Activated naive CD8-positive, alpha-beta T cell treated with anti-CD3 and anti-CD28 coated beads, Interleukin-2, amount 50 U/mL, for 24 hours (primary cell): ENCODE measurements around the gene DUSP7.
"Not testable (repeated sequence)": the region's sequence is repeated elsewhere in the genome, so short reads cannot be mapped to it uniquely, and the experiment has no call there.

ENCODE experiments used
- ATAC-seq: fragments of 150-1000 bp; cut with Tn5 transposase; one replicate; pipeline ENCODE4 v1.10.0; 2021
- DNase-seq: peaks from one replicate; pipeline ENCODE4 v3.0.0; 2021
- H3K27ac Mint-ChIP-seq: one replicate; pipeline ENCODE4 v1.8.0; 2021; ENCODE audit warnings: mild to moderate bottlenecking, mixed read lengths
- H3K27me3 Mint-ChIP-seq: one replicate; pipeline ENCODE4 v1.8.0; 2021; ENCODE audit warnings: mixed read lengths
- H3K36me3 Mint-ChIP-seq: one replicate; pipeline ENCODE4 v1.8.0; 2021; ENCODE audit warnings: low read depth, mixed read lengths
- H3K4me1 Mint-ChIP-seq: one replicate; pipeline ENCODE4 v1.8.0; 2021; ENCODE audit warnings: mixed read lengths
- H3K4me3 Mint-ChIP-seq: one replicate; pipeline ENCODE4 v1.8.0; 2021; ENCODE audit warnings: mild to moderate bottlenecking, moderate library complexity, mixed read lengths
- H3K9me3 Mint-ChIP-seq: one replicate; pipeline ENCODE4 v1.8.0; 2021; ENCODE audit warnings: mixed read lengths

Gene DUSP7

DNA sequence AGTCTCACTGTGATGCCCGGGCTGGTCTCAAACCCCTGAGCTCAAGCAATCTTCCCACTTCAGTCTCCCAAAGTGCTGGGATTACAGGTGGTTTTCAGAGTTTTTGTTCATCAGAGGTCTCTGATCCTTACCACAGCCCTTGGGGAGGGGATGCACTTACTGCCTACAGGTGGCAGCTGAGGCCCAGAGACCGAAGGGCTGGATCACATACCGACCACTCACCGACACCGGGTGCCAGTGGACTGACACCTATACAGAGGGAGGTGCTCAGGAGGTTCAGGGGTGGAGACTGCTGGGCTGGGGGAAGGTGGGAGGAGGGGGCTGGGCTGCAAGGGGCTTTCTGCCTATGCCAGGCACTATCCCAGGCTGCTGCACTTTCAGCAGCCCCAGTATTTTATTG lies 19.5 kb downstream of the DUSP7 start:
- DNase-seq: no peak
- H3K36me3 Mint-ChIP-seq: no peaks in the 10 kb centered on the region
- no peaks in the 10 kb centered on the region for H3K9me3 Mint-ChIP-seq
- no peak for ATAC-seq
- H3K4me1 Mint-ChIP-seq: no peaks in the 10 kb centered on the region
- H3K27me3 Mint-ChIP-seq: no peaks in the 10 kb centered on the region
- no peak overlapping the region for H3K27ac Mint-ChIP-seq
- no peak overlapping the region for H3K4me3 Mint-ChIP-seq

DNA sequence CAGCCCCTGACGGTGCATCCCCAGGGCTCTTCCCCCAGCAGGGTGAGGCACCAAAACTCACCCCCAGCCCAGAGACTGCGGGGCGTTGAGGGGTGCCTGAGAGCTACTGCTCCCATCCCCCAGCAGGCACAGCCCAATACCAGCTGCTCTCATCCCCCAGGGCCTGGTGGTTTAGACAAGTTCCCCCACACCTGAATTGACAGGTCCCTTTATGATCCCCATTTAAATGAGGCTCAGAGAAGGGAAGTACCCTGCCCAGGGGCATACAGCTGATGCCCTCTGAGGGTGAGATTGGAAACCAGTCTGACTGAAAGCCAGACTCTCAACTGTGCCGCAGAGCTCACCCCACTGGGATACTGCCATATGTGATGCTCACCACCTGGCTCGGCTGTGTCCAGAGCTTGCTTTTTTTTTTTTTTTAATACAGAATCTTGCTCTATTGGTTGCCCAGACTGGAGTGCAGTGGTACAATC lies 20.1 kb downstream of the DUSP7 start:
- no peak overlapping the region for H3K4me3 Mint-ChIP-seq
- DNase-seq: no peak
- no peaks in the 10 kb centered on the region for H3K9me3 Mint-ChIP-seq
- no peaks in the 10 kb centered on the region for H3K36me3 Mint-ChIP-seq
- no peaks in the 10 kb centered on the region for H3K27me3 Mint-ChIP-seq
- no peaks in the 10 kb centered on the region for H3K4me1 Mint-ChIP-seq
- no peak overlapping the region for H3K27ac Mint-ChIP-seq
- ATAC-seq: peak; percentile 37

DNA sequence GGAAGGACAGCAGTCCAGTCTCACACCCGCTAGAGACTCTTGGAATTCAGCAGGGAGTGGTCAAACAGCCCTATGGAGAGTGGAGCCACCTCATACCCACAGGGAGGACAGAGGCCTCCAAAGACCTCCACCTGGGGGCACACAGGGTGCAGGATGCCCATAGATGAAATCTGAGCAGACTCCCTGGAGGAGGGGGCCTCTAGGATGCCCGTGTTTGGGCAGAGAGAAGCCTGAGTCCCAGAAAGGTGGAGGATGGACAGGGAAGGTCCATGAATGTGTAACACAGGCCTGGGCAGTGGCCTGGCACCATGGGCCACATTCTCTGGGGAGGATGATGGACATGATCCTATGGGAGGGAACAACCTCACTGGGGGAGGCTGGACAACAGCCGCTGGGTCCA lies 21.7 kb downstream of the DUSP7 start:
- no peaks in the 10 kb centered on the region for H3K36me3 Mint-ChIP-seq
- H3K4me1 Mint-ChIP-seq: no peaks in the 10 kb centered on the region
- no peaks in the 10 kb centered on the region for H3K9me3 Mint-ChIP-seq
- H3K4me3 Mint-ChIP-seq: no peak overlapping the region
- DNase-seq (no peak), ATAC-seq (no peak)
- no peak overlapping the region for H3K27ac Mint-ChIP-seq
- H3K27me3 Mint-ChIP-seq: no peaks in the 10 kb centered on the region

DNA sequence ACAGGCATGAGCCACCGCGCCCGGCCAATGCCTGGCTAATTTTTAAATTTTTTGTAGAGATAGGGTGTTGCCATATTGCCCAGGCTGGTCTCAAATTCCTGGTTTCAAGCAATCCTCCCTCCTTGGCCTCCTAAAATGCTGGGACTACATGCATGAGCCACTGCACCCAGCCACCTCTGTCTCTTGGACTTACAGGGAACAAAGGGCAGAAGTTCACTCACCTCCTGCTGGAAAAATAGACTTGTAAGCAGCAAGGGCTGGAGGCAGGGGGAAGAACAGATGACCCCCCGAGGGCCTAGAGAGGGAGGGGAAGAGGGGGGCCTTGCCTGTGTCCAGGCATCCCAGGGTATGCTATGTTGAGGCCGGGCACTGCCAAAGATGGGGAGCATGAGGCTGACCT lies 22.2 kb downstream of the DUSP7 start:
- DNase-seq: no peak
- H3K36me3 Mint-ChIP-seq: no peaks in the 10 kb centered on the region
- no peaks in the 10 kb centered on the region for H3K4me1 Mint-ChIP-seq
- H3K27ac Mint-ChIP-seq: no peak overlapping the region
- no peak for ATAC-seq
- H3K9me3 Mint-ChIP-seq: no peaks in the 10 kb centered on the region
- no peak overlapping the region for H3K4me3 Mint-ChIP-seq
- H3K27me3 Mint-ChIP-seq: no peaks in the 10 kb centered on the region

DNA sequence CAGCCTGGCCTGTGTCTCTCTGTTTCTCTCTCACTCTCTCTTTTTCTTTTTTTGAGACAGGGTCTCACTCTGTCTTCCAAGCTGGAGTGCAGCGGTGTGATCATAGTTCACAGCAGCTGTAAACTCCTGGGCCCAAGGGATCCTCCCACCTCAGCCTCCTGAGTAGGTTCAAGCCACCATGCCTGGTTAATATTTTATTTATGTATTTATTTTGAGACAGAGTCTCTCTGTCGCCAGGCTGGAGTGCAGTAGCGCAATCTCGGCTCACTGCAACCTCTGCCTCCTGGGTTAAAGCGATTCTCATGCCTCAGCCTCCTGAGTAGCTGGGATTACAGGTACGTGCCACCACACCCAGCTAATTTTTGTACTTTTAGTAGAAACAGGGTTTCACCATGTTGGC lies 22.6 kb downstream of the DUSP7 start:
- ATAC-seq, H3K36me3 Mint-ChIP-seq, H3K9me3 Mint-ChIP-seq, H3K27ac Mint-ChIP-seq, H3K27me3 Mint-ChIP-seq, H3K4me3 Mint-ChIP-seq, H3K4me1 Mint-ChIP-seq, DNase-seq: not testable (repeated sequence)

DNA sequence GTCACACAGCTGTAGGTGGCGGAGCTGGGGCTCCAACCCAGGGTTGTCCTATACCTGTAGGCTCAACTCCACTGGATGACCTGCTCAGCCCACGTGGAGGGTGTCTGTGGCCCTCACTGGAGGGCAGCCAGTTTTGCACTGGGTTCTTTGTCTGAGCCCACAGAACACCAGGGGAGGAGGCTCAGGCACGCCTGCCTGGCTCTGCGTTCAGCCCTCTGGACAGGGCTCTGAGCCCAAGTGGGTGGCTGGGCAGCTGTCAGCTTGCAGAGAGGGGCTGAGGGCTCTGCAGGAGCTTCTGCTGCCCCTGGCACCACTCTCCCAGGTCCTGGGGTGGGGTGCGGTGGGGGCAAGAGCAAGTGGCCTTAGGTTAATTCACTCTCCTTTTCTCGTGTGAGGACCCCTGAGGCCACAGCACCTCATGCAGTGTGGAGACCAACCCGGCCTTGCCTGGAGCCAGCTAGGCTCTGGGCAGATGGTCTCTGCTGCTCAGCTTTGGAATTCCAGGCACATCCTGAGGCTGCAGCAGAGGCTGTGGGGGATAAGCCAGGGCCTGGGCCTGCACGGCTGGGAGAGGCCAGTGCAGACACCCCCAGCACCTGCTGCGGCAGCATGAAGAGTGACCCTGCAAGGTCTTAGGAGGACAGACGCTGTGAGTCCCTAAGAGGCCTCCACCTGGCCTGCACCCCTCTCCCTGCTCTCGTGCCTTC lies 23.5 kb downstream of the DUSP7 start:
- ATAC-seq (no peak), DNase-seq (no peak)
- Mint-ChIP-seq H3K4me3 (no peak overlapping the region), H3K27me3 (no peaks in the 10 kb centered on the region), H3K4me1 (no peaks in the 10 kb centered on the region), H3K36me3 (no peaks in the 10 kb centered on the region), H3K27ac (no peak overlapping the region), H3K9me3 (no peaks in the 10 kb centered on the region)

DNA sequence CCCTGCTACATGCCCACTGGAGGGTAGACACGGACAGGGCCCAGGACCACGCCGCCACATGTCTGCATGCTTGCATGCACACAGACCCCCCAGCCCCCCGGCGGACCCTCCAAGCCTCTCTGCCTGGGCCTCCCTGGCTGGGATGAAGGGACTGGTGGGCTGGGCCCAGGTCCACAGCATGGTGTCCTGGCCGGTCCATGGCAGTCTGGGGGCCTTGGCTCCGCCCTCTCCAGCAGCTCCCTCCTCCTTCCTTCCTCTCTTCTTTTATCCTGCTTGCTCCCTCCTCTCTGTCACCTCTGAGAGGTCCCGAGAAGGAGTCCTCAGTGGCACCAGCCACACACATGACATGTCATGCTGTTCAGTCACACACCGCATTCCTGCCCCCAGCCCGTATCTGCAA lies 24.5 kb downstream of the DUSP7 start:
- no peaks in the 10 kb centered on the region for H3K36me3 Mint-ChIP-seq
- DNase-seq (no peak), ATAC-seq (no peak)
- no peaks in the 10 kb centered on the region for H3K9me3 Mint-ChIP-seq
- no peak overlapping the region for H3K4me3 Mint-ChIP-seq
- no peak overlapping the region for H3K27ac Mint-ChIP-seq
- H3K27me3 Mint-ChIP-seq: no peaks in the 10 kb centered on the region
- H3K4me1 Mint-ChIP-seq: no peaks in the 10 kb centered on the region

DNA sequence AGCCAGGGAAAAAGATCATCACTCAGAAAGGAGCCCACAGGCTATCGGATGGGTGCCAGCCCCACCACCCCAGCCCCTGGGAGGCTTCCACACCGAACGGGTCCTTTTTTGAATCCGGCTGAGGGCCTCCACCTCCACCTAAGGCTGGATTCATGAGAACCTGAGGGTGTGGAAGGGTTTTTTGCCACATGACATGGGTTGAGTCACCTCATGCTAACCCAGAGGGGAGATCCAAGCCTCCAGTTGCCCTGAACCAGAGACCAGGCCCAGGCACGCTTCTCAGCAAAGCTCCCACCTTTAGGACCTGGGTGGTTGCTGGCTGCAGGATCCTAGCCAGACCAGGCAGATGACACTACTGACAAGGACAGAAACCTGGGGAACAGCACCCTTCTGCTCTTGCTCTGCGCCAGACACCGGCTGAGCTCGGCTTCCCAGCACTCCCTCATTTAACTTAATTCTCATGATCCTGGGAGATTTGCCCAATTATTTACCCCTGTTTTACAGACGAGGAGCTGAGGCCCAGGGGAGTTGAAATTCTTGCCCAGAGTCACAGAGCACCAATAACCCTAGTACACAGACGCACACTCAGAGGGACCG lies 25.6 kb downstream of the DUSP7 start:
- Mint-ChIP-seq H3K27ac (no peak overlapping the region), H3K9me3 (no peaks in the 10 kb centered on the region), H3K4me1 (no peaks in the 10 kb centered on the region), H3K27me3 (no peaks in the 10 kb centered on the region), H3K4me3 (no peak overlapping the region), H3K36me3 (no peaks in the 10 kb centered on the region)
- ATAC-seq (no peak), DNase-seq (no peak)

DNA sequence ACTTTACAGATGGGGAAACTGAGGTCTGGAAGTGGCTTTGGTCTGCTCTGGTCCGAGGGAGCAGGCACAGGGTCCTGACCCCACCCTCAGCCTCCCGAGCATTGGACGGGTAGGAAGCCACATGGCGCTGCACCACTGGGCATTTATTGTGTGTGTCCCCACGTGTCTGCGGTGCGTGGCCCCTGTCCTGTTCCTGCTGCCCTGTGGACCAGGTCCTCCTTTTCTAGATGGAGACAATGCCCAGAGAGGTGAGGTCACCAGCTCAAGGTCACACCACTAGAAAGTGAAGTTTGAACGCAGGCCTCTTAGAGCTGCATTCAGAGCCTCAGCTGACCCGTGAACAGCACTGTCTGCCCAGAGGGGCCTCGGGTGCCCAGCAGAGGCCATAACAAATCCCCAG lies 26.8 kb downstream of the DUSP7 start:
- ATAC-seq: no peak
- Mint-ChIP-seq H3K4me1 (no peaks in the 10 kb centered on the region), H3K36me3 (no peaks in the 10 kb centered on the region), H3K27me3 (no peaks in the 10 kb centered on the region), H3K4me3 (no peak overlapping the region), H3K9me3 (no peaks in the 10 kb centered on the region), H3K27ac (no peak overlapping the region)
- DNase-seq: no peak

DNA sequence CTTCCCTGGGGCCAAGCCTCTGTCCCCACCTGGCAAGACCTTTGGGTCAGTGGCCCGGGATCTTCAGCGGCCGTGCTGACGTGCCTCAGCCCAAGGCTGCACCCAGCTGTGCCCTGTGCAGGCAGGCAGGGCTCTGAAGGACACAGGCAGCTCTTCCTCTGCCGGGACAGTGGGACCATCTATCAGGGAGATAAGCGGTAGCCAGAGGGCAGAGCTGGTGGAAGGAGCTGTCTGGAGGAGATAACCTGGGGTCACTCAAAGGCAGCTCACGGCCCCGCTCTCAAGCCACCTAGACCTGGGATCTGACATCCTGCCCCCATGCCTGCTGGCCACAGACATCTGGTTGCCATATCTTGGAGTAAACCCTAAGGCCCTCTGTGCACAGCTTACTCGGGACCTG lies 27.3 kb downstream of the DUSP7 start:
- no peak for ATAC-seq
- Mint-ChIP-seq H3K27ac (no peak overlapping the region), H3K27me3 (peaks cover 2% of the 10 kb centered on the region), H3K9me3 (no peaks in the 10 kb centered on the region), H3K4me1 (no peaks in the 10 kb centered on the region), H3K36me3 (no peaks in the 10 kb centered on the region), H3K4me3 (no peak overlapping the region)
- no peak for DNase-seq

DNA sequence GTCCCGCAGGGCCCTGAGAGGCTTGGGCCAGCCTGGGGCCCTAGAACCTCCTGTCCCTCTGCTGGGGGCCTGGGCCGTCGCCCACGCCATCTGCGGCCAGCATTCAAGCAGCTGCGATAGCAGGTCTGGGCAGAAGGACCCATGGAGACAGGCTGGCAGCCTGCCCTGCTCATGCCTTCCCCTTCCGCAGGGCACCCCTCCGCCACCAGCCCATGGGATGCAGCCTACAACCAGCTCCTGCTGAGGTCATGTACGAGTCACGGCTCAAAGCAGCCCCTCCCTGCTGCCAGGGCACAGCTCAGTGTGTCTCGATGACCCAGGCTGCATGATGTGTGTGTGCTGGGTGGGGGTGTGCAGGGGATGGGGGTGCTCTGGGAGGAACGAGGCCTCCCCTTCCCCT lies 27.8 kb downstream of the DUSP7 start:
- no peaks in the 10 kb centered on the region for H3K9me3 Mint-ChIP-seq
- ATAC-seq: peak; percentile 25
- H3K36me3 Mint-ChIP-seq: no peaks in the 10 kb centered on the region
- DNase-seq: no peak
- H3K4me1 Mint-ChIP-seq: no peaks in the 10 kb centered on the region
- H3K27ac Mint-ChIP-seq: no peak overlapping the region
- H3K27me3 Mint-ChIP-seq: peaks cover 2% of the 10 kb centered on the region
- no peak overlapping the region for H3K4me3 Mint-ChIP-seq

DNA sequence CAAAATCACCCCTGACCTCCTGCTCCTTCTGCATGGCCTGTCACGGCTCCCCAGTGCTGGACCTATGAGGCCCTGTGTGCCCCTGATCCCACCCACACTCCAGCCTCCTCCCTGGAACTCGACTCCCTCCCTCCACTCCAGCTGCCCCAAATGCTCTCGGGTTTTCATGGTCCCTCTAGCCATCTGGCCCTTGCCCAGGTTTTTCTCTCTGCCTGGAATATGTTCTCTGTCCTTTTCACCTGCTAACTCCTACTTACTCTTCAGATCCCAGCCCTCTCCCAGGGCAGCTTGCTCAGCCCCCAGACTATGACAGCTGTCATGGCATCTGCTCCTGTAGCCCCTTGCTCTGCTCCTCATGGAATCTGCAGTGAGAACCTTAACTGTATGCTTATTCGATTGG lies 30.3 kb downstream of the DUSP7 start:
- DNase-seq: no peak
- Mint-ChIP-seq H3K36me3 (no peaks in the 10 kb centered on the region), H3K27ac (no peak overlapping the region), H3K4me3 (no peak overlapping the region), H3K4me1 (no peaks in the 10 kb centered on the region), H3K9me3 (no peaks in the 10 kb centered on the region), H3K27me3 (peaks cover 2% of the 10 kb centered on the region)
- ATAC-seq: no peak

DNA sequence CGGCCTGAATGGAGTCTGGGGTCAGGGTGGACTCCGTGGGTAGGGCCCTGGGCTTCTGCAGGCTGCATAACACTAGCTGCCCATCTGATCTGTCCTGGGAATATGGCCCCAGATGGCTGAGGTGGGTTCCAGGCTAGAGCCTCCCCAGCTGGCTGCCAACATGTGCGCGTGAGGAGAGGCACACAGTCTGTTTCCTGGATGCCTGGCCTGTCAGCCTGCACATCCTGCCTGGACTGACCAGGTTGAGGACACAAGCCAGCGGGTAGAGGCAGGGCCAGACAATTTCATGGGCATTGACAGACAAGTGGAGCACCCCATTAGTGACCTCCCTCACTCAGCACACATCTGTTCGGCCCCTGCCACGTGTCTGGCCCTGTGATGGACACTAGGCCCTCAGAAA lies 30.9 kb downstream of the DUSP7 start:
- no peaks in the 10 kb centered on the region for H3K4me1 Mint-ChIP-seq
- H3K27me3 Mint-ChIP-seq: peaks cover 2% of the 10 kb centered on the region
- no peak overlapping the region for H3K4me3 Mint-ChIP-seq
- DNase-seq: no peak
- no peaks in the 10 kb centered on the region for H3K9me3 Mint-ChIP-seq
- no peak for ATAC-seq
- H3K27ac Mint-ChIP-seq: no peak overlapping the region
- H3K36me3 Mint-ChIP-seq: no peaks in the 10 kb centered on the region

DNA sequence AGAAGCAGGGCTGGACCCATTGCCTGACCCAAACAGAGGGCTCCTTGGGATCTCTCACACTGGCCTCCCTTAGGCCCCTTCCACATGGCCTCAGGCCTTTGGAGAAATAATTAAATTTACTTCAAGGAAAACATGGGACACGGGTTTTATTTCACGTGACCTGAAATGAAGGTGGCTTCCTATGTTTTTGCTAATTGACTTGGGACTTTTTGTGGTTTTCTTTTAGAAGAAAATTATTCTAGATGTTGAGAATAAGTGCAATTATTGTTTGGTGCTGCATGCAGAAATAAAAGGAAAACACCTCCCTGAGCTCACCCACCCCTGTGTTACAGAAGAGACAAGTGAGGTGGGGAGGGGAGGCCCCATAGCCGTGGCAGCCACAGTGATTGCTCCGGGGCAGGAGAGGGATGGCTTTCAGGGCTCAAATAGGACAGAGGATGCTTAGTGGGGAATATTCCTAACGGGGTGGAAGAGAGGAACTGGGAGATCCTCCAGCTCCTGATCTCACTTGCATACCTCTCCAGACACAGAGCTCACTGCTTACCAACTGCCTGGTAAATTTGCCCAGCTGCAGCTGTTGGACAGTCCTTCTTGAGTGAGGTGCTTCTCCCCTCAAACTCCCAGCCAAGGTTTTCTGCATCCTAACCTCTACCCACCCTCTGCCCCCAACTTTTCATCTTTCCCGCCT lies 31.5 kb downstream of the DUSP7 start:
- Mint-ChIP-seq H3K4me3 (no peak overlapping the region), H3K36me3 (no peaks in the 10 kb centered on the region)
- ATAC-seq: no peak

More for the DNA sequence above, 31.5 kb downstream of the DUSP7 start:
- Mint-ChIP-seq H3K27ac (no peak overlapping the region), H3K4me1 (no peaks in the 10 kb centered on the region), H3K27me3 (peaks cover 2% of the 10 kb centered on the region), H3K9me3 (no peaks in the 10 kb centered on the region)
- no peak for DNase-seq
